Measurements from ENCODE around the gene TSPOAP1. TPM values are rescaled to one million over a fixed set of nuclear protein-coding genes. Genes with fewer than 3 reads are reported as not detected.
A peak's percentile ranks its signal among the peaks of the same experiment; 100 is the strongest.

The TSPOAP1 gene
- total and polyA plus RNA-seq, 2 of the 13 experiments (the other 11 are each of a cell fraction or from before 2014, with no cell fraction given): not detected

DNA sequence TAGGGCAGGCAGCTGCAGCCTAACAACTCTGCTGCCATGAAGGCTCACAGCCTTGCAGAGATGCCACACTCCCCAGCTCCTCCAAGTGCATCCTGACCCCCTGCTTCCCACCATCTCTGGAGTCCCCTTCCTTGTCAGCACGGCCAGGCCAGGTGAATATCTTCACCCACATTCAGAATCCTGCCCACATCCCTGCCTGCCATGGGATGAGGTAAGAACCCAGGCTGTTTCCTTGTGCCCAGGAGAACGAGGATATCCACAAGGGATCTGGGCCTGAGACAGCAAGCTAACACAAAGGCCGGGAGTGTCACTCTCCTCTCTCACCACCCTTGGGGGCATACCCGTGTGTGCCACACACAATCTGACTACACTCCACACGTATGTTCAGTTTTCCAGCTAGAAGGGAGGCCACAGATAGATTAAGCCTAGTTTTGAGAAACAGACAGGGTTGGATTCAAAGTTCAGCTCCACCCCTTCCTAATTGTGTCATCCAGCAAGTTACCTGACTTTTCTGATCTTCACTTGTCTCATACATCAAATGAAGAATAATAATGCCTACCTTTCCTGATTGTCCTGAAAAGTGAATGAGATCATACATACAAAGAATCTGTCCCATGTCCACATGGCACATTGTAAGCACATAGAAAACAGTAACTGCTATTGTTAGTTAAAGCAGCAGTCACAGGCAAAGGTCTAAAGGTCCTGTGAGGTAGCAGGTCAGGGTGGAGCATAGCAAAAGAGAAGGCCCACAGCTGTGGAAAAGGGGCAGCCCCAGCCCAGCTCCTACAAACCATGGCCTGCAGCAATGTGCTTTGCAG lies 40.8 kb upstream of the TSPOAP1 start (continued):
- TF ChIP-seq PAX8 (CRISPR knock-in tag; IDR thresholded peaks at IDR 0.05; ENCODE audit: borderline replicate concordance): no peak
- TF ChIP-seq MLLT10 (CRISPR knock-in tag; IDR thresholded peaks at IDR 0.05): no peak
- TF ChIP-seq, protein P1, sequence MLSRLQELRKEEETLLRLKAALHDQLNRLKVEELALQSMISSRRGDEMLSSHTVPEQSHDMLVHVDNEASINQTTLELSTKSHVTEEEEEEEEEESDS (CRISPR knock-in tag; IDR thresholded peaks at IDR 0.05; ENCODE audit: borderline replicate concordance): no peak
- peak; percentile 47; the same call in 1 of the 2 replicates for TF ChIP-seq BHLHE40 (IDR thresholded peaks at IDR 0.05; ENCODE audit: low read length)
- no peak; the same call in 1 of the 2 replicates for TF ChIP-seq PITX1 (CRISPR knock-in tag; IDR thresholded peaks at IDR 0.05)
- TF ChIP-seq ASH2L (IDR thresholded peaks at IDR 0.05; ENCODE audit: insufficient read length, low read depth, low read length): peak; percentile 78
- no peak for TF ChIP-seq SNAPC2 (CRISPR knock-in tag; IDR thresholded peaks at IDR 0.05)
- no peak for TF ChIP-seq MEF2D (CRISPR knock-in tag; IDR thresholded peaks at IDR 0.05)
- TF ChIP-seq, protein P2, sequence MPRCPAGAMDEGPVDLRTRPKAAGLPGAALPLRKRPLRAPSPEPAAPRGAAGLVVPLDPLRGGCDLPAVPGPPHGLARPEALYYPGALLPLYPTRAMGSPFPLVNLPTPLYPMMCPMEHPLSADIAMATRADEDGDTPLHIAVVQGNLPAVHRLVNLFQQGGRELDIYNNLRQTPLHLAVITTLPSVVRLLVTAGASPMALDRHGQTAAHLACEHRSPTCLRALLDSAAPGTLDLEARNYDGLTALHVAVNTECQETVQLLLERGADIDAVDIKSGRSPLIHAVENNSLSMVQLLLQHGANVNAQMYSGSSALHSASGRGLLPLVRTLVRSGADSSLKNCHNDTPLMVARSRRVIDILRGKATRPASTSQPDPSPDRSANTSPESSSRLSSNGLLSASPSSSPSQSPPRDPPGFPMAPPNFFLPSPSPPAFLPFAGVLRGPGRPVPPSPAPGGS (CRISPR knock-in tag; IDR thresholded peaks at IDR 0.05): peak; percentile 39; the same call in 1 of the 2 replicates
- TF ChIP-seq, protein P3, sequence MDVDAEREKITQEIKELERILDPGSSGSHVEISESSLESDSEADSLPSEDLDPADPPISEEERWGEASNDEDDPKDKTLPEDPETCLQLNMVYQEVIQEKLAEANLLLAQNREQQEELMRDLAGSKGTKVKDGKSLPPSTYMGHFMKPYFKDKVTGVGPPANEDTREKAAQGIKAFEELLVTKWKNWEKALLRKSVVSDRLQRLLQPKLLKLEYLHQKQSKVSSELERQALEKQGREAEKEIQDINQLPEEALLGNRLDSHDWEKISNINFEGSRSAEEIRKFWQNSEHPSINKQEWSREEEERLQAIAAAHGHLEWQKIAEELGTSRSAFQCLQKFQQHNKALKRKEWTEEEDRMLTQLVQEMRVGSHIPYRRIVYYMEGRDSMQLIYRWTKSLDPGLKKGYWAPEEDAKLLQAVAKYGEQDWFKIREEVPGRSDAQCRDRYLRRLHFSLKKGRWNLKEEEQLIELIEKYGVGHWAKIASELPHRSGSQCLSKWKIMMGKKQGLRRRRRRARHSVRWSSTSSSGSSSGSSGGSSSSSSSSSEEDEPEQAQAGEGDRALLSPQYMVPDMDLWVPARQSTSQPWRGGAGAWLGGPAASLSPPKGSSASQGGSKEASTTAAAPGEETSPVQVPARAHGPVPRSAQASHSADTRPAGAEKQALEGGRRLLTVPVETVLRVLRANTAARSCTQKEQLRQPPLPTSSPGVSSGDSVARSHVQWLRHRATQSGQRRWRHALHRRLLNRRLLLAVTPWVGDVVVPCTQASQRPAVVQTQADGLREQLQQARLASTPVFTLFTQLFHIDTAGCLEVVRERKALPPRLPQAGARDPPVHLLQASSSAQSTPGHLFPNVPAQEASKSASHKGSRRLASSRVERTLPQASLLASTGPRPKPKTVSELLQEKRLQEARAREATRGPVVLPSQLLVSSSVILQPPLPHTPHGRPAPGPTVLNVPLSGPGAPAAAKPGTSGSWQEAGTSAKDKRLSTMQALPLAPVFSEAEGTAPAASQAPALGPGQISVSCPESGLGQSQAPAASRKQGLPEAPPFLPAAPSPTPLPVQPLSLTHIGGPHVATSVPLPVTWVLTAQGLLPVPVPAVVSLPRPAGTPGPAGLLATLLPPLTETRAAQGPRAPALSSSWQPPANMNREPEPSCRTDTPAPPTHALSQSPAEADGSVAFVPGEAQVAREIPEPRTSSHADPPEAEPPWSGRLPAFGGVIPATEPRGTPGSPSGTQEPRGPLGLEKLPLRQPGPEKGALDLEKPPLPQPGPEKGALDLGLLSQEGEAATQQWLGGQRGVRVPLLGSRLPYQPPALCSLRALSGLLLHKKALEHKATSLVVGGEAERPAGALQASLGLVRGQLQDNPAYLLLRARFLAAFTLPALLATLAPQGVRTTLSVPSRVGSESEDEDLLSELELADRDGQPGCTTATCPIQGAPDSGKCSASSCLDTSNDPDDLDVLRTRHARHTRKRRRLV (CRISPR knock-in tag; IDR thresholded peaks at IDR 0.05): no peak
- TF ChIP-seq ZBTB38 (CRISPR knock-in tag; IDR thresholded peaks at IDR 0.05): peak; percentile 60
- TF ChIP-seq ZNF570 (CRISPR knock-in tag; IDR thresholded peaks at IDR 0.05; ENCODE audit: borderline replicate concordance): no peak
- TF ChIP-seq ZNF101 (CRISPR knock-in tag; IDR thresholded peaks at IDR 0.05; ENCODE audit: borderline replicate concordance, low read depth): no peak
- no peak for TF ChIP-seq ATM (IDR thresholded peaks at IDR 0.05; ENCODE audit: borderline replicate concordance)
- TF ChIP-seq NR2C2 (CRISPR knock-in tag; IDR thresholded peaks at IDR 0.05; ENCODE audit: borderline replicate concordance): peak; percentile 77
- TF ChIP-seq CBX1 (IDR thresholded peaks at IDR 0.05; ENCODE audit: low read depth): no peak
- no peak for TF ChIP-seq ARNT2 (CRISPR knock-in tag; IDR thresholded peaks at IDR 0.05; ENCODE audit: low read depth)
- TF ChIP-seq SYNCRIP (IDR thresholded peaks at IDR 0.05; ENCODE audit: insufficient read depth, low read depth, low read length): no peak
- TF ChIP-seq PHF20 (CRISPR knock-in tag; IDR thresholded peaks at IDR 0.05): no peak
- TF ChIP-seq TEAD2 (CRISPR knock-in tag; IDR thresholded peaks at IDR 0.05): no peak
- no peak for TF ChIP-seq MED13 (CRISPR knock-in tag; IDR thresholded peaks at IDR 0.05)
- peak; percentile 73 for TF ChIP-seq TGIF2 (CRISPR knock-in tag; IDR thresholded peaks at IDR 0.05)
- TF ChIP-seq, protein P4, sequence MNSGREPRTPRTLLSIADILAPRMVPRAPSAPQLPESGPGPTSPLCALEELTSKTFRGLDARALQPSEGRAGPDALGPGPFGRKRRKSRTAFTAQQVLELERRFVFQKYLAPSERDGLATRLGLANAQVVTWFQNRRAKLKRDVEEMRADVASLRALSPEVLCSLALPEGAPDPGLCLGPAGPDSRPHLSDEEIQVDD (CRISPR knock-in tag; IDR thresholded peaks at IDR 0.05; ENCODE audit: borderline replicate concordance): no peak
- TF ChIP-seq AHR (CRISPR knock-in tag; IDR thresholded peaks at IDR 0.05): peak; percentile 14; the same call in 1 of the 2 replicates

Measured in HepG2 (cell line).